GM21360 (cell line): ENCODE measurements around the gene RNF166.

Experiments used
- ATAC-seq: cut with Tn5 transposase; IDR thresholded peaks from one replicate; pipeline ENCODE4 v1.9.1; 2021; ENCODE audit warnings: mild to moderate bottlenecking, moderate library complexity; ENCODE audit not compliant: unreplicated experiment

The RNF166 gene

DNA sequence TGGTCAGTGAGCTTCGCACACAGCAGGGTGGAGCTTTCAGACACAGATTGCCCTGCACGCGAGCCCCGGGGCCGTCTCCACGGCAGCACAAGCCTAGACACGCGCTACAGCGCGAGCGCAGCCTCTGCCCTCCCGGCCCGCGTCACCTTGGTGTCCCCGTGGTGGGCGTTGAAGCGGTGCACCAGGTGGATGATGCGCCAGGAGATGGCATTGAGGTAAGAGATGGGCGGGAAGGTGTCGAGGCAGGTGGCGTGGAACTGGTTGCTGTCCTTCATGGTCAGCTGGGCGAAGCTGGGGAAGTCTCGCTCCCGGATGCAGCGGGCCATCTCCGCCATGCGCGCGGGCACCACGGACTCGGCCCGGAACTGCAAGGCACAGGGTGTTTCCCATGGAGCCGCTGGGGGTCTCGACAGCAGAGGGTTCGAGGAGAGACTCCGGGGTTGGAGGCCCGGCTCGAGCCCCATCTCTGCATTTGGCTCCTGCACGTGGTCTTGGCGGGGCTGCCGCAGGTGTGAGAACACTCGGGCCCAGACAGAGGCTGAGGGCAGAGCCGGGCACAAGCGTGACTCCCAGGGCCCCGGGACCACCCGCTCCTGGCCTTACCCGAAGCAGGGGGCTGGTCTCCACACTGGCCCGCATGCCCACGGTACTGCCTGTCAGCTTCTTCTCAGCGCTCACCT, 51.0 kb downstream of the RNF166 start:
- ATAC-seq: no peak

- no peak for ATAC-seq
Measured at GRCh38 chr16:88654363-88655052, 51.7 kb downstream of the RNF166 start.

- ATAC-seq: no peak
Measured at GRCh38 chr16:88653596-88654362, 52.4 kb downstream of the RNF166 start.

- no peak for ATAC-seq
Measured at GRCh38 chr16:88653101-88653500, 53.1 kb downstream of the RNF166 start.

DNA sequence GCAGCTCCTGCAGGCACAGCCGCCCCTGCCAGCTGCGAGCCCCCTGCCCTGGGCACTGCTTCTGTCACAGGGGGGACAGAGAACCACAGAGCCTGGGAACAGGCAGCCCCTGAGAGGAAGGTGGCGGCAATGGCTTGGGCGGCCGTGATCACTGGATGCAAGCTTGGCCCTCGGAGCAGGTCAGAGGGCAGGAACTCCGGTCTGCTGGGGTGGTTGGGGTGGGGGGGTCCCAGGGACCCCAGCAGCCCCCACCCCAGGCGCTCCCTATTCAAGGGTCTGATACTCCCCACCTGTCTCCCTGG, 53.5 kb downstream of the RNF166 start:
- ATAC-seq: no peak

- ATAC-seq: no peak
Measured at GRCh38 chr16:88651989-88652761, 54.0 kb downstream of the RNF166 start.

GRCh38 chr16:88651276-88651988, 54.8 kb downstream of the RNF166 start:
- ATAC-seq: peak; percentile 57

DNA sequence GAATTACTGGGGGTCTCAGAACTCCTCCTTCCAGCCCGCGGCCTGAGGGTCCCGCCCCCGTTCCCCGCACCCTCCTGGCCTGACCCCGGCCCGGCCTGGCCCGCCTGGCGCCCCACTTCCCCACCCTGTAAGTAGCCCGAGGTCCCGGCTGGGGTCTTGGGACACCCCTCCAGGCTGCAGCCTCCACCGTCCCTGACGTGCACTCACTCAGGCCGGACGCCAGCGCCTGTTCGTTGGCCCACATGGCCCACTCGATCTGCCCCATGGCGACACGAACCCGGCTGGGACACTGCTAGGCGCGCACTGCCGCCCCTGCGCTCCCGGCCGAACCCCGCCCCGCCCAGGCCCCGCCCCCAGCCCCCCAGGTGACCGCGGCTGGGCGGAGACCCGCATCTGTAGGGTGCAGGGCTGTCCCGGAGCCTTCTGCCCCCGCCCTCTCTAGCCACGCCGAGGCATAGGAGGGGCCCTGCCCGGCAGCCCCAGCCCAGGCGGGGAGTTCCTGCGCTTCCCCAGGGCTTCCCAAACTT, 55.4 kb downstream of the RNF166 start, which contains the start of gene CYBA:
Gene CYBA (minus strand): TSS at position 305 of the 527 bp plus-strand sequence. CDS start 40 bp downstream, at position 265.
- ATAC-seq: peak; percentile 57

- ATAC-seq: no peak
Measured at GRCh38 chr16:88649924-88650748, 56.1 kb downstream of the RNF166 start.

- ATAC-seq: no peak
Measured at GRCh38 chr16:88649195-88649923, 56.8 kb downstream of the RNF166 start.

DNA sequence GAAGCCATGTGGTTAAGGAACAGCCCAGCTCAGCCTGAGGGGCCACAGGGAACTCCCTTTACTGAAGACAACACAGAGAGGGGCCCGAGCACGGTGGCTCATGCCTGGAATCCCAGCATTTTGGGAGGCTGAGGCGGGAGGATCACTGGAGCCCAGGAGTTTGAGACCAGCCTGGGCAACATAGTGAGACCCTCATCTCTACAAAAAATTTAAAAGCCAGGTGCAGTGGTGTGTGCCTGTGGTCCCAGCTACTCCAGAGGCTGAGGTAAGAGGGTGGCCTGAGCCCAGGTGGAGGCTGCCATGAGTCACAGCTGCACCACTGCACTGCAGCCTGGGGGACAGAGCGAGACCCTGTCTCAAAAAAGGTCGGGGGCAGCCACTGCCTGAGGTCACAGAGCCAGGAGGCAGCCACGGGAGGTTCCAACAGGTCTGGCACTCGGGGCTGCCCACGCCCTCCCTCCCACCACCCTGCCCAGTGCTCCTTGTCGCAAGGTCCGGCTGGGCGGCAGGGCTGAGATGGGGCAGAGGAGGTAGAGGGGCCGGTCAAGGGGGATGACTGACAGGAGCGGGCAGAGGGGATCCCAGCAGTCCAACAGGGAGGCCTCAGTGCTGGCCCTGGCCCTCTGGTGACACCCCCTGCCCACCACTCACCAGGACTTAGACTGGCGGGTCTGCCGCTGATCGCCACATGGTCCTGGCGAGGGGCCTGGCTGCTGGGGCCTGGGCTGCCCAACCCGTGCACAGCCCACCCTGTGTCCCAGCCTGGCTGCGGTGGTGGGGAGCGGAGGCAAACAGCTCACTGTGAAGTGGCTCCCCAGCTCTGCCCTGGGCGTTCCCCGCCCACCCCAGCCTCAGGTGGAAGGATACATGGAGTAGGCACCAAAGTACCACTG, 58.8 kb downstream of the RNF166 start:
- no peak for ATAC-seq
